Fibroblast of peridontal ligament (primary cell): ENCODE data around the gene ACTN2.
A peak's percentile ranks its signal among the peaks of the same experiment; 100 is the strongest.

Source experiments
- DNase-seq: peaks from one replicate; pipeline ENCODE4 v3.0.0-alpha.2; 2010; ENCODE audit errors: extremely low read depth

ACTN2 gene

GRCh38 chr1:236742421-236743160, 56.3 kb downstream of the ACTN2 start:
- DNase-seq, result no peak

GRCh38 chr1:236744533-236744932, 58.2 kb downstream of the ACTN2 start:
- no peak for DNase-seq

DNA sequence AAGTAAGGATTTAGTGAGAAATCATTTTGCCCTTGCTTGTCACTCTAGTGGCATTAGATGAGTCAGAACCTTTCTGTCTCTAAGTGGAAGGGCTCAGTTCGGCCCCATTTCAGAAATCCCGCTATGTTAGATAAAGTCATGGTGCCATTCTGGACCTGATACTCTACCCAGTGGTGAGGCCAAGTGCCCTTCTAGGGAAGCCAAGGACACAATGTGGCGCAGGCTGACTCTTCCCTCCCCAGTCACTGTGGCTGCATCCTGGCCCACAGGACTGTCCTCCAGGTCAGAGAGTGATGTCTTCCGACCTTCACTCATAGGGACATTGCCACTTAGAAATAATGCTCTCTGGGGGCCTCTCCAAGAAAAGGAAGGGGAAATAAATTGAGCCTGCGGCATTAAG, 60.5 kb downstream of the ACTN2 start:
- no peak for DNase-seq

DNA sequence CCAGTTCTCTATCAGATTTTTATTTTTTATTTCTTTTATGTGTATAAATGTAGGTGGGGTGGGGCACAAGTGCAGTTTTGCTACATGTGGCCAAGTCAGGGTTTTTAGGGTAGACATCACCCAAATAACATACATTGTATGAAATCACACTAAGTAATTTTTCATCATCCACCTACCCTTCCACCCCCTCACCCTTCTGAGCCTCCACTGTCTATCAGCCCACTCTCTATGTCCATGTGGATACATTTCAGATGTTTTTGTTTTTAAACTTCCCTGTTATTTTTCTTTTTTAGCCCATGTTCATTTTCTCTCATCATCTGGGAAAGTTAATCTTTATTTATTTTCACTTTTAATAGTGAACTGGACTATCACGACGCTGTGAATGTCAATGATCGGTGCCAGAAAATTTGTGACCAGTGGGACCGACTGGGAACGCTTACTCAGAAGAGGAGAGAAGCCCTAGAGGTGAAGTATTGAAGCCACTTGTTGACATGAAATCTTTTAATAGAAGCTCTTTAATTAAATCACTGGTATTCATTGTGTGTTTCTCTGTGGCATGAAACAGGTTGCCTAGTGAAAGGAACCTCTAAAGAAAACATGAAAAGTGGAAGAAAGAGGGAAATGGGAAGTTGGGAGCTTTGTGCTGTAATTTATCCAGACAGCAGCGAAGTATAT, 61.1 kb downstream of the ACTN2 start:
- DNase-seq, result no peak

DNA sequence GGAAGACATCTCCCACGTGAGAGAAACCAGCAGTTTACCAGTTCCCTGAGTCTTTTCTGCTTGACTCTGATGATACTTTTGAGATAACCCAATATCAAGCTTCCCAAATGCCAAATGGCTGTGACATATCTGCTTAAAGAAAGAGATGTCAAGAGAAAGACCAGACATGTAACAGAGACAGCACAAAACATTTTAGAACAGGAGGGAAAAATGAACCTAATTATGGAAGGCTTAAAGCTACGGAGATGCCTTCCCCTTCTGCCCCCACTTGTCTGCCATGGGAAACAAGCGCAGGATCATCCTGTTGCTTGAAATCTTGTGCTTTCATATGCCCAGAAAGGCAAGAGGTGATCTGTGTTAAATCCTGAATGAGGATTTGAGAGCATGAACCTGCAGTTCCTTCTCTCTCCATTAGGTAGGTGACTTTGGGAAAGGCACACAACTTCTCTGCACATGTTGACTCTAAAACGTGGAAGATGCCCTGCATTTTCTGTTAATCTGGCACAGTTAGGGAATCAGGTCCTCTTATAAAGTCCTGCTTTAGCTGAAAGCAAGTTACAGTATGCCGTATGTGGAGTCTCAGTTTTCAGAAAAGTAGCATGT, 62.1 kb downstream of the ACTN2 start:
- no peak for DNase-seq

- no peak for DNase-seq
Measured at GRCh38 chr1:236750928-236751327, 64.6 kb downstream of the ACTN2 start.

DNA sequence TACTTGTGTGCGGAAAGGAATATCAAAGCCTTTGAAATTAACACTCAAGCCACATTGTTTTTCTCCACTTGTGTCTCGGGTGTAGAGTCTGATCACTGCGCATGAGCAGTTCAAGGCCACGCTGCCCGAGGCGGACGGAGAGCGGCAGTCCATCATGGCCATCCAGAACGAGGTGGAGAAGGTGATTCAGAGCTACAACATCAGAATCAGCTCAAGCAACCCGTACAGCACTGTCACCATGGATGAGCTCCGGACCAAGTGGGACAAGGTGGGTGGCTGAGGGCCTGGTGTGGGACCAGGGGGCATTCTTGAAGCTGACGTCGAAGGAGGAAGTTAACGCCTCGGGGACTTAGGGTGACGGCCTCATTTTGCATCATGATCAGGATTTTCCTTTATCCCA, 65.1 kb downstream of the ACTN2 start:
- no peak for DNase-seq

GRCh38 chr1:236751935-236752334, 65.6 kb downstream of the ACTN2 start:
- DNase-seq, result no peak

DNA sequence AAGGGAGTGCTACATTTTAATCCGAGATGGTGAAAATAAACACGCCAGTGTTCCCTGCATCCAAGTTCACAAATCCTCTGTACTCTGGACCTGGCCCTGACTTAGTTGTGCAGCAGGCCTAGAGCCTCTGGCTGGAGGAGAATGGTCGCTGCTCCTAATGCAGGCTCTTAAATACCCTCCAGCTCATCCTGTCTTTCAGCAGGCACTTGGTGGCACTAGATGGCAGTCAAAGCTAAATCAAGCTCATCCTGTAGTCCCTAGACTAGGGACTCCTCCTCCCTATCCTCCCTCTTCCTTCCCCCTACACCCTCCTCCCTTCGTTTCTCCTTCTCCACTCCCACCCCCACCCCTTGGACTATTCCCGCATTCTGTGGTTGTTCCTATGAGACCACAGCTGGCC, 67.2 kb downstream of the ACTN2 start:
- DNase-seq, result peak; percentile 8

DNA sequence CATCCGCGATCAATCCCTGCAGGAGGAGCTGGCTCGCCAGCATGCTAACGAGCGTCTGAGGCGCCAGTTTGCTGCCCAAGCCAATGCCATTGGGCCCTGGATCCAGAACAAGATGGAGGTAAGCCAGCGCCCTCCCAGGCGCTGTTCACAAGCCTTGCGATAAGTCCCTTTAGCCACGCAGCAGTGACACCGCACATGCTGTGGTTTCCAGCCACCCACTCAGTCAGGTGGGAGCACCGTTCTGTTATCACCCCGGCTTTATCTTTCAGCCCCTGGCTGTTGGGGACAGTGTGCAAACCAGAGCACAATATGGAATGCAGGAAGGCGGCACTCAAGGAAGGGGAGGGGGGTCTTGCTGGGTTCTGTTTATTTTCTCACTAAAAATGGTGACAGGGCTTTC, 67.7 kb downstream of the ACTN2 start:
- DNase-seq, result no peak

GRCh38 chr1:236754525-236755210, 68.4 kb downstream of the ACTN2 start:
- no peak for DNase-seq

GRCh38 chr1:236757640-236758039, 71.3 kb downstream of the ACTN2 start:
- no peak for DNase-seq

- peak; percentile 68 for DNase-seq
Measured at GRCh38 chr1:236759252-236759859, 73.1 kb downstream of the ACTN2 start.

GRCh38 chr1:236760480-236760879, 74.2 kb downstream of the ACTN2 start:
- DNase-seq, result no peak

DNA sequence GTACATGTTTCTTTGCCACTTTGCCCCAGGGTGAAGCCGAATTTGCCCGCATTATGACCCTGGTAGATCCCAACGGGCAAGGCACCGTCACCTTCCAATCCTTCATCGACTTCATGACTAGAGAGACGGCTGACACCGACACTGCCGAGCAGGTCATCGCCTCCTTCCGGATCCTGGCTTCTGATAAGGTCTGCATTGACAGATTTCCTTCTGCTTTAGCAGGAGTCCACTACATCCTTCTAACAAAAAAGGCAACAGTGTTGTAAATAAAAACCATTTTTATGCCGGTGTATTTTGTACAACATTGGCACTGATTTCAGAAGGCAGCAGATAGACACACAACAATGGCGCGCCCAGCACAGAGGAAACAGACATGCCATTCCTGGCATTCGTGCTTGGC, 74.7 kb downstream of the ACTN2 start:
- DNase-seq, result no peak

DNA sequence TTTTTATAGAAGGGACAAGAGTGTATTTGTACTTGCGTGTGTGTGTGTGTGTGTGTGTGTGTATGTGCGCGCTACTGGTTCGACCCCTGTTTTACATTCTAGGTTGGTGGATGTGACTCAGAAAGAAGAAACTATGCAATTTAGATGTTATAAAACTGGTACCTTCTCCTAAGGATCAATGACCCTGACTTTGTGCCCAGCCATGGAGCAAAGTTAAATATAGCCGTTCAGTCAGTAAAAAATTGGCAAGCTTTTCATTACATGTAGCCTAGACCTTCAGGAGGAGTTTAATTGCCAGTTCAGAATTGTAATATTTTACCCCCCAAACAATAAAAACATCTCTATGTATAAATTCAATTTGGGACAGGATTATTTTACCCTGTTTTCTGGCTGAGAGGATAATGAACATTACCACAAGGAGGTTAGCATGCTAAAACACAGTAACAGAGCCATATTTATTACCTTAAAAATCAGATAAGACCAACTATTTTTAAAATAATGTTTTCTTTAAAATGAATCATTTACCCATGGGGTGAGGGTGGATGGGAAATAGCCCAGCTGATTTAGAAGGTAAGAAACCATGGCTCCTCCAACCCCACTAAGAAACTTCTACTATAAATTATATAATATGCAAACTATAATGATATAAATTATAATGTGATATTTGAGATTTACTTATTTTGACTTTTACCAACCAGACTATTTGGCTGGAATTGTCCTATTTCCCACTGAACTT, 75.3 kb downstream of the ACTN2 start:
- DNase-seq, result no peak

- DNase-seq, result no peak
Measured at GRCh38 chr1:236762410-236762809, 76.1 kb downstream of the ACTN2 start.

DNA sequence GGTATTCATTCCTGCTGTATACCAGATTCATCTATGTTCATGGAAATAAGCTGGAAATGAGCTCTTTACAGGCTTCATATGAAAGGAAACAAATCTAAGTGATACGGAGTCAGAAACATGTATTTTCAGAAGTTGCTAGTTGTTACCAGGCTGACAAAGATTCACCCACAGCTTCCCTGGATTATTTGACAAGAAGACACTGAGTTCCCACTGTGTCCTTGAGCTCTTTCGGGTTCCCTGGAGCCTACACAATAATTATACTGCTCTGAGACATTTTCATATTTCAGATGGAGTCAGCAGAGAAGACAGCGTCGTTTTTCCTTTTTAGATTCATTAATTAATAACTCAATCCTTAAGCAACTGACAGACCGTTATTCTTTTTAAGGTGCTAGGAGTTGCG, 79.5 kb downstream of the ACTN2 start:
- DNase-seq, result no peak

- DNase-seq, result no peak
Measured at GRCh38 chr1:236766506-236766905, 80.2 kb downstream of the ACTN2 start.

GRCh38 chr1:236767276-236767675, 81.0 kb downstream of the ACTN2 start:
- no peak for DNase-seq

GRCh38 chr1:236768601-236769000, 82.3 kb downstream of the ACTN2 start:
- DNase-seq, result no peak
